Neural cell (in vitro differentiated cells): ENCODE data around the gene YWHAB. TPM values are rescaled to one million over a fixed set of nuclear protein-coding genes. Genes with fewer than 3 reads are reported as not detected.

Experiments used
- H2AFZ ChIP-seq: fragments of 200-600, 300-800 bp; sonication (generic), shearing (Covaris generic); 2 replicates; pipeline ENCODE4 v1.6.0; 2014; ENCODE audit warnings: low read depth, mild to moderate bottlenecking, antibody characterized with exemption, low read length, moderate library complexity
- H3F3A ChIP-seq: fragments of 200-600 bp; shearing (Covaris generic); 2 replicates; pipeline ENCODE4 v1.6.1; 2016; ENCODE audit warnings: mild to moderate bottlenecking, moderate library complexity, mixed read lengths, antibody characterized with exemption, low read length; ENCODE audit not compliant: insufficient read depth, poor library complexity, severe bottlenecking
- H3K27ac ChIP-seq: fragments of 200-600, 300-800 bp; sonication (generic), shearing (Covaris generic); 2 replicates; pipeline ENCODE4 v1.5.1; 2014; ENCODE audit warnings: mild to moderate bottlenecking, low read length, moderate library complexity
- H3K27me3 ChIP-seq: fragments of 300-800, 200-600 bp; sonication (generic), shearing (Covaris generic); 2 replicates; pipeline ENCODE4 v1.6.0; 2014; ENCODE audit warnings: mild to moderate bottlenecking, low read depth, low read length, moderate library complexity; ENCODE audit not compliant: insufficient read depth
- H3K36me3 ChIP-seq: fragments of 300-800, 200-600 bp; sonication (generic), shearing (Covaris generic); 2 replicates; pipeline ENCODE4 v1.5.1; 2014; ENCODE audit warnings: mild to moderate bottlenecking, antibody characterized with exemption, low read length, moderate library complexity; ENCODE audit not compliant: insufficient read depth
- H3K4me2 ChIP-seq: fragments of 300-800, 200-600 bp; sonication (generic), shearing (Covaris generic); 2 replicates; pipeline ENCODE4 v1.6.0; 2014; ENCODE audit warnings: mild to moderate bottlenecking, low read length
- H3K4me3 ChIP-seq: fragments of 300-800, 200-600 bp; sonication (generic), shearing (Covaris generic); 2 replicates; pipeline ENCODE4 v1.5.1; 2014; ENCODE audit warnings: mild to moderate bottlenecking, low read length, moderate library complexity
- H3K79me2 ChIP-seq: fragments of 200-600 bp; shearing (Covaris generic); replicated peaks from 2 replicates; pipeline ENCODE4 v1.6.0; 2014; ENCODE audit warnings: mild to moderate bottlenecking, low read length, moderate library complexity; ENCODE audit not compliant: insufficient read depth
- H3K9ac ChIP-seq: fragments of 300-800, 200-600 bp; sonication (generic), shearing (Covaris generic); 2 replicates; pipeline ENCODE4 v1.6.1; 2016; ENCODE audit warnings: mild to moderate bottlenecking, low read length, mixed read lengths
- H3K9me2 ChIP-seq: fragments of 200-600 bp; shearing (Covaris generic); 2 replicates; pipeline ENCODE4 v1.6.1; 2016; ENCODE audit warnings: mild to moderate bottlenecking, low read length, mixed read lengths; ENCODE audit not compliant: insufficient read depth
- H3K9me3 ChIP-seq: fragments of 200-600, 300-800 bp; sonication (generic), shearing (Covaris generic); 2 replicates; pipeline ENCODE4 v1.6.1; 2016; ENCODE audit warnings: mild to moderate bottlenecking, mixed run types, low read length, moderate library complexity, mixed read lengths
- H4K20me1 ChIP-seq: fragments of 200-600 bp; shearing (Covaris generic); 2 replicates; pipeline ENCODE4 v1.6.1; 2016; ENCODE audit warnings: mild to moderate bottlenecking, mixed run types; ENCODE audit not compliant: insufficient read depth
- EP300 ChIP-seq: fragments of 450-650 bp; conservative IDR thresholded peaks from 2 replicates; pipeline ENCODE4 v1.6.1; 2014; ENCODE audit warnings: antibody characterized with exemption, mild to moderate bottlenecking, moderate library complexity; ENCODE audit not compliant: poor library complexity, severe bottlenecking
- EZH2 ChIP-seq: fragments of 200-600, 300-800 bp; shearing (Covaris generic), sonication (generic); IDR thresholded peaks from 2 replicates; pipeline ENCODE4 v1.6.1; 2014; ENCODE audit warnings: antibody characterized with exemption, low read length, borderline replicate concordance, mild to moderate bottlenecking; ENCODE audit not compliant: insufficient read depth, poor library complexity, severe bottlenecking
- MXI1 ChIP-seq: fragments of 450-650 bp; conservative IDR thresholded peaks from 2 replicates; pipeline ENCODE4 v1.6.1; 2014; ENCODE audit warnings: antibody characterized with exemption, mild to moderate bottlenecking; ENCODE audit not compliant: poor library complexity, severe bottlenecking
- POLR2AphosphoS5 ChIP-seq: IDR thresholded peaks from 2 replicates; pipeline ENCODE4 v1.6.1; 2012
- RAD21 ChIP-seq: fragments of 450-650 bp; conservative IDR thresholded peaks from 2 replicates; pipeline ENCODE4 v1.6.1; 2014; ENCODE audit warnings: antibody characterized with exemption, mild to moderate bottlenecking, moderate library complexity
- SMC3 ChIP-seq: fragments of 450-650 bp; conservative IDR thresholded peaks from 2 replicates; pipeline ENCODE4 v1.6.1; 2014; ENCODE audit warnings: antibody characterized with exemption, mild to moderate bottlenecking, moderate library complexity; ENCODE audit not compliant: poor library complexity
- TAF1 ChIP-seq: IDR thresholded peaks from 2 replicates; pipeline ENCODE4 v1.6.1; 2012; ENCODE audit warnings: low read depth
- polyA plus RNA-seq: library from polyadenylated mRNA; depleted of rRNA; stranded (reverse); fragments of >200 nt; gene quantifications from 2 replicates; pipeline ENCODE4 v1.2.3, GENCODE V29; 2014
- TF ChIP-seq, protein P1 (sequence below): fragments of 450-650 bp; IDR thresholded peaks from 2 replicates; pipeline ENCODE4 v1.5.1; 2014; ENCODE audit warnings: antibody characterized with exemption, mild to moderate bottlenecking, moderate library complexity; ENCODE audit not compliant: poor library complexity, severe bottlenecking
- TF ChIP-seq, protein P2 (sequence below): IDR thresholded peaks from 2 replicates; pipeline ENCODE4 v1.6.1; 2012; ENCODE audit warnings: borderline replicate concordance

The YWHAB gene
- polyA plus RNA-seq, 1 donor from 2014 or later, result 279 TPM

DNA sequence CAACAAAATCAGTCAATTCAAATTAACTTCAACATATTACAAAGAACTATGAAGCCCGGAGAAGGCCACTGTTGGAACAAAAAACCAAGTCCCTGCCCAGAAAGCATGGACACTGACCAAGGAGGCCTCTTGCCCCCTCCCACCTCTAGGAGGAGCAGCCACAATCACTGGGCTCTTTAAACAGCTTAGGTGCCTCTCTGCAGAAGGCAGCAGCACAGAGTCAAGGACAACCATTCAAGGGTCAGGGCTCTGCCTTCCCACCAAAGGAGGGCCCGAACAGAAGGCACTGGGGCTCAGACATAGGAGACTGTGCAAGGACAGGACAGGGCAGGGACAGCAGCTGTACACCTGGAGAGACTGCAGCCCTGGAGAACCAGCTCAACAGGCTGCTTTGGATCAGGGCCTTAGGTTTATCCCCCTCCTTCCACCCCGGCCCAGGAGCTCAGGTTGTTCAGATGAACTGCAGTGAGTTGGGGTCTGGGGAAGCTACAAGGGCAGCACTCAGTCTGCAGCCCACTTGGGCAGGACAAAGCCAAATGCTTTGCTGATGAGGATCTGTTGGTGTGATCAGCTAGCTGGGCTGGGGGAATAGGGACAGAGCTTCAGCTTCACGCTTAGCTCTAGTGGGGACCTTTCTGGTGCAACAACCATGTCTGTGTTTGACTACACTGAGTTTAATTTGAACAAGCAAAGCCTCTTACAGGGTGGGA, 56.9 kb downstream of the YWHAB start:
- Histone ChIP-seq H3K9ac (no peak overlapping the region), H3K9me2 (no peaks in the 10 kb centered on the region), H3K36me3 (no peaks in the 10 kb centered on the region), H3K4me3 (no peak overlapping the region), H3K27me3 (no peaks in the 10 kb centered on the region), H4K20me1 (no peaks in the 10 kb centered on the region), H3K9me3 (no peaks in the 10 kb centered on the region), H3F3A (no peaks in the 10 kb centered on the region), H3K79me2 (no peaks in the 10 kb centered on the region), H2AFZ (no peak overlapping the region), H3K27ac (no peak overlapping the region), H3K4me2 (no peak overlapping the region)
- TF ChIP-seq EZH2 (no peak), TAF1 (no peak), POLR2AphosphoS5 (no peak), RAD21 (no peak), EP300 (no peak), MXI1 (no peak), SMC3 (no peak)
- TF ChIP-seq, protein P1, sequence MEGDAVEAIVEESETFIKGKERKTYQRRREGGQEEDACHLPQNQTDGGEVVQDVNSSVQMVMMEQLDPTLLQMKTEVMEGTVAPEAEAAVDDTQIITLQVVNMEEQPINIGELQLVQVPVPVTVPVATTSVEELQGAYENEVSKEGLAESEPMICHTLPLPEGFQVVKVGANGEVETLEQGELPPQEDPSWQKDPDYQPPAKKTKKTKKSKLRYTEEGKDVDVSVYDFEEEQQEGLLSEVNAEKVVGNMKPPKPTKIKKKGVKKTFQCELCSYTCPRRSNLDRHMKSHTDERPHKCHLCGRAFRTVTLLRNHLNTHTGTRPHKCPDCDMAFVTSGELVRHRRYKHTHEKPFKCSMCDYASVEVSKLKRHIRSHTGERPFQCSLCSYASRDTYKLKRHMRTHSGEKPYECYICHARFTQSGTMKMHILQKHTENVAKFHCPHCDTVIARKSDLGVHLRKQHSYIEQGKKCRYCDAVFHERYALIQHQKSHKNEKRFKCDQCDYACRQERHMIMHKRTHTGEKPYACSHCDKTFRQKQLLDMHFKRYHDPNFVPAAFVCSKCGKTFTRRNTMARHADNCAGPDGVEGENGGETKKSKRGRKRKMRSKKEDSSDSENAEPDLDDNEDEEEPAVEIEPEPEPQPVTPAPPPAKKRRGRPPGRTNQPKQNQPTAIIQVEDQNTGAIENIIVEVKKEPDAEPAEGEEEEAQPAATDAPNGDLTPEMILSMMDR, result no peak
- TF ChIP-seq, protein P2, sequence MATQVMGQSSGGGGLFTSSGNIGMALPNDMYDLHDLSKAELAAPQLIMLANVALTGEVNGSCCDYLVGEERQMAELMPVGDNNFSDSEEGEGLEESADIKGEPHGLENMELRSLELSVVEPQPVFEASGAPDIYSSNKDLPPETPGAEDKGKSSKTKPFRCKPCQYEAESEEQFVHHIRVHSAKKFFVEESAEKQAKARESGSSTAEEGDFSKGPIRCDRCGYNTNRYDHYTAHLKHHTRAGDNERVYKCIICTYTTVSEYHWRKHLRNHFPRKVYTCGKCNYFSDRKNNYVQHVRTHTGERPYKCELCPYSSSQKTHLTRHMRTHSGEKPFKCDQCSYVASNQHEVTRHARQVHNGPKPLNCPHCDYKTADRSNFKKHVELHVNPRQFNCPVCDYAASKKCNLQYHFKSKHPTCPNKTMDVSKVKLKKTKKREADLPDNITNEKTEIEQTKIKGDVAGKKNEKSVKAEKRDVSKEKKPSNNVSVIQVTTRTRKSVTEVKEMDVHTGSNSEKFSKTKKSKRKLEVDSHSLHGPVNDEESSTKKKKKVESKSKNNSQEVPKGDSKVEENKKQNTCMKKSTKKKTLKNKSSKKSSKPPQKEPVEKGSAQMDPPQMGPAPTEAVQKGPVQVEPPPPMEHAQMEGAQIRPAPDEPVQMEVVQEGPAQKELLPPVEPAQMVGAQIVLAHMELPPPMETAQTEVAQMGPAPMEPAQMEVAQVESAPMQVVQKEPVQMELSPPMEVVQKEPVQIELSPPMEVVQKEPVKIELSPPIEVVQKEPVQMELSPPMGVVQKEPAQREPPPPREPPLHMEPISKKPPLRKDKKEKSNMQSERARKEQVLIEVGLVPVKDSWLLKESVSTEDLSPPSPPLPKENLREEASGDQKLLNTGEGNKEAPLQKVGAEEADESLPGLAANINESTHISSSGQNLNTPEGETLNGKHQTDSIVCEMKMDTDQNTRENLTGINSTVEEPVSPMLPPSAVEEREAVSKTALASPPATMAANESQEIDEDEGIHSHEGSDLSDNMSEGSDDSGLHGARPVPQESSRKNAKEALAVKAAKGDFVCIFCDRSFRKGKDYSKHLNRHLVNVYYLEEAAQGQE, result no peak

DNA sequence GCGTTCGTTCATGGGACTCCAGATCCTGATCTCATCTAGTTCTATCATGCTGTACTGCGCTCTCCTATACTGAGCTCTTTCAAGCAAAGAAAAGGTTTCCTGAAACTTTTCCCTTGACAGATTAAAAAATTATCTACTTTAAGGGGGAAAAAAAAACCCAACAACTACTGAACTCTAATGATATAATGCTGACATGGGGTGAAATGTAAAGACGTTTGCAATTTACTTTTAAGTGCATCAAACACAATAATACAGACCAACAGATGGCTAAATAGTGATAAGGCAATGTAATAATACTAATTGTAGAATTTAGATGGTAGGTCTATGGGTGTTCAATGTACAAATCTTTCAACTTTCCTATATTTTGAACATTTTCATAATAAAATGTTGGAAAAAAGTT, 58.3 kb downstream of the YWHAB start:
- no peak overlapping the region for H3K4me2 ChIP-seq
- no peaks in the 10 kb centered on the region for H3K36me3 ChIP-seq
- H3K79me2 ChIP-seq, result no peaks in the 10 kb centered on the region
- H4K20me1 ChIP-seq, result no peaks in the 10 kb centered on the region
- no peak overlapping the region for H3K9ac ChIP-seq
- no peaks in the 10 kb centered on the region for H3K27me3 ChIP-seq
- H3F3A ChIP-seq, result no peaks in the 10 kb centered on the region
- no peaks in the 10 kb centered on the region for H3K9me3 ChIP-seq
- TF ChIP-seq SMC3 (no peak), MXI1 (no peak)
- TF ChIP-seq, protein P2, result no peak
- TF ChIP-seq, protein P1, result no peak
- no peak overlapping the region for H3K4me3 ChIP-seq
- H2AFZ ChIP-seq, result no peak overlapping the region
- no peaks in the 10 kb centered on the region for H3K9me2 ChIP-seq
- H3K27ac ChIP-seq, result no peak overlapping the region
